HG02981 (cell line): ENCODE measurements around the gene GLIS1.

Experiments used
- ATAC-seq: cut with Tn5 transposase; IDR thresholded peaks from one replicate; pipeline ENCODE4 v1.9.1; 2021; ENCODE audit warnings: mild to moderate bottlenecking, moderate library complexity; ENCODE audit not compliant: unreplicated experiment

Gene GLIS1

DNA sequence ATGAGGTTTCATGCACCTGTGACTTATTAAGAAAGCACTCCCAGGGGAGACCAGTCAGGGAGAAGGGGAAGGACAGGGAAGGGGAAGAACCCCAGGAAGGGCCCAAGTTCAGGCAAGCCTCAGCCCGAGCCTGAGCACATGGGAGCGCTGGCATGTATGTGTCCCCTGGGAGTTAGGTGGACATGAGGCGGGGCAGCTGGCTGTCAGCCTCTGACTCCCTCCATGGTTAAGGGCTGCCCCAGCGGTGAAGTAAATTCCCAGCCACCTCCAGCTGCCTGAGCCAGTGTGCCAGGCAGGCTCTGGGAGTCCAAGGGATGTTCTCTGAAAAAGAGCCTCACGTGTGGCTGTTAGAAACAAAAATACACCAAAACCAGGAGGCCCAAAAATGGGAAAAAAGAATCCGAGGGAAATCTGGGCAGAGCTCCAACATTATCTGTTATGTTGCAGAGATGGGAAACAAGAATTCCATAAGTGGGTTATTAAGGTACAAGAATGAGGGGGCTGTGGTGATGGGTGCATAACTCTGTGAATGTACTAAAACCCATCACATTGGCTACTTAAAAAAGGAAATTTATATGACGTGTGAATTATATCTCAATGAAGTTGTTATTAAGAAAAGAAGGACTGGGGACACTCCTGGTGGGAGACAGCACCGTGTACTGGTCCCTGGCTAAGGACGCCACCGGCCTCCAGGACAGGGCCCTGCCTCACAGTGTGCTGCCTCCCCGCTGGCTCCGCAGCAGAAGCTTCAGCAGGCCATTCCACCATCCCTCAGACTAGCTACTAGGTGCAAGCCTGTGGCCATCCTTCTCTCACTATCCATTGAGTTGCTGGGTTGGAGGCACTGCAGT is 261.1 kb downstream of the GLIS1 start:
- no peak for ATAC-seq

DNA sequence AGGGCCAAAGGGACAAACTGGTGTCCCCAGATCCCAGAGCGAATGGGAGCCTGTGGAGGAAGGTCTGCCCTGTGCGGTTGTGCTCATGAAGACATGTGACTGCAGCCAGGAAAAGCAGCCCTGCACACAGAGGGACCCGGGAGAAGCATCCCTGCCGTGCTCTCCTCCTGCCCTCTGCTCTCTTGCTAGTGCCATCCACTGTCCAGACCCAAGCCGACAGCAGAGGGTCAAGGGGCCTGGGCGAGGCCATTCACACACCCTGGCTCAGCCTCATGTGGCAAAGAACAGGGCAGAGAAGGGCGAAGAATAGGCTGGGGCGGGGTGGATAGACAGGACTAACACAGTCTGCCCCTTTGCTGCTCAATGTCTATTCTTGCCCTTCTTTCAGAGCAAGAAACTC is 262.4 kb downstream of the GLIS1 start:
- ATAC-seq: no peak

DNA sequence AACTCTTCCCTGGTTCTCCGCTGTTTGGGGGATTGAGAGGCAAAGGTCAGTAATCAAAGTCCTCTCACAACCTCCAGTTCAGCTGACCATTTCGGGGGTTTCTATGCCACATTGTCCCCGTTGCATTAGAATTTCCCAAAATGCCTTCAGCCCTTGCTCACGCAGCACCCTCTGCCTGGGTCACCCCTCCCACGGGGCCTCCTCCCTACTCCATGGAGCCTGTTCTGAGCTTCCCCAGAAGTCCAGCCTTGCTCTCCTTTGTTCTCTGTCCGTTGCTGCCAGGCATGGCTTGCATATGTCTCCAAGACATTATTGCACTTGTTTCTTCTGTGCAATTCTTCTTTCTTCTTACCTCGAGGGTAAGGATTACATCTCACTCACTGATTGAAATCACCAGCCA is 263.3 kb downstream of the GLIS1 start:
- no peak for ATAC-seq

DNA sequence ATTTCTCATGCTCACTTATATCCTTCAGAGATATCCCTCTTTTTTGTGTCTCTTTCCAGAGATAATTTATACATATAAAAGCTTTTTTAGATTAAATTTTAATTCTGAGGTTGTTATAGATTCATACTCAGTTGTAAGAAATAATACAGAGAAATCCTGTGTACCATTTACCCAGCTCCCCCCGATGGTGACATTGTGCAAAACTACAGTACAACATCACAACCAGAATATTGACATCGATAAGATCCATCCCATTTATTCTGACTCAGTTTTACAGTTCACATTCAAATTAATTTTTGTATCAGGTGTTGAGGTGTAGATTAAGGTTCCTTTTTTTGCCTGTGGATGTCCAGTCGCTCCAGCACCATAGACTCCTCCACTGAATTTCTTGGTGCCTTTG is 265.5 kb downstream of the GLIS1 start:
- ATAC-seq: no peak

DNA sequence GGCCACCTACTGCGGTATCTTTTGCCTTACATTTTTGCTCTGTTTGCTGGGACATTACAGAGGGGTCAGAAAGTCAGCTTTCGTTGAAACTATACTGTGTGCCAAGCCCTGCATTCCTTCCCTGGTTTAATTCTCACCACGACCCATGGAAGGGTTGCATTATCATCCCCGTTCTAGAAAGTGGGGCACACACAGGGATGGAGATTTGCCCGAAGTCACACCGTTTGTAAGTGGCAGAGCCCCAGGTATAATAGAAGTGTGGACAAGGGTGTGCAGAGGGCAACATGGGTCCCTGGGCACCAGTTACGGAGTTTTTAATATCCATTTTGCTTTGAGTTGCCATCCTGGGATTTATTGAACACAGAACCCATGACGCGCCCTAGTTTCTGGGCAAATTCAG is 268.0 kb downstream of the GLIS1 start:
- no peak for ATAC-seq

DNA sequence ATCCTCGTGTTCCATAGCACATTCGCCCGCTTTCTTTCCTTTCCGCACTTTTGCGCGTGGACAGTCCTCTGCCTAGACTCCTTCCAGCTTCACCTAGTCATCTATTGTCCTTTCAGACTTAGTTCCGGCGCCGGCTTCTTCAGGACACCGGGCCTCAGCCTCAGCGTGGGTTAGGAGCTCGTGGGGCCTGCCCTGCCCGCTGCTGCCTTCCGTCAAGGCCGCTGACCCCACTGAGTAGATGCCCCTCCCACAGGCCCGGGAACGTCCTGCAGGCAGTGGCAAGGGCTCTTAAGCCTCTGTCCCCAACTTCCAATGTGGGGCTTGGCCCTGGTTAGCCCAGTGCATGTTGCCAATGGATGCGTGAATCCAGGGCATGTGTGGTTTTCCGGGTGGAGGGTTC is 268.4 kb downstream of the GLIS1 start:
- ATAC-seq: no peak

DNA sequence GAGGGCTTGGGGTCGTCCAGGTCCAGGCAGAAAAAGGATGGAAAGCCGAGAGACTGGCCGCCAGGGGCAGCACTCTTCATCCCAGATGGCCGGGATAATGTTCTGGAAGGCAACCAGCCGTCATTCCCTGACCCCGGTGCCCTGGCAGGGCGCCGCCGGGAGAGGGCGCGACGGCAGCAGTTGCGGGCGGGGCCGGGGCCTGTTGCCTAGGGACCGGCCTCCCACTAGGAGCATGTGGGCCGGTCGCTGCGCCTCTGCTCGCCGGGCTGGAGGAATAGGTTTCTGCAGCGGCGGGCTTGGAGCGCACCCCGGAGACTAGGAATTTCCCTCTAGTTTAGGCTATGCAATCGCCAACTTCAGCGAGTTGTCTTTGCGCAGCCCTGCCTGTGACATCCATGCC is 268.8 kb downstream of the GLIS1 start:
- no peak for ATAC-seq

DNA sequence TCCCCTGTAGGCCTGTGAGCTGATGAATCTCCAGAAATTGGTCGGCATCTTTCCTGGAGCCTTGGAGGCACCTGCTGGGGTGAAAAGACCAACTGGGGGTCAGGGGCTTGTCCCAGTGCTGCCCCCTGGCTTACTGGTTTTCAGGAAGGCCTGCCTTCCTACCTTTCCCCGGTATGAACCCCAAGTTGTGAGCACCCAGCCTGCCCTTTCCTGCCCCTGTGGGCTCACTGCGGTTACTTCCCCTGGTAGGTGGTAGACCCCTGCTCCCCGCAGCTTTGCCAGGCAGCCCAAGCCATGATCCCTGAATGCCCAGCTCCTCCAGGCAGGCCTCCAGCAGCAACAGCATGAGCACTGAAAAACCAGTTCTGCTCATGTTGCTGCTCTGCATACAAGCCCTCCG is 269.6 kb downstream of the GLIS1 start:
- no peak for ATAC-seq

DNA sequence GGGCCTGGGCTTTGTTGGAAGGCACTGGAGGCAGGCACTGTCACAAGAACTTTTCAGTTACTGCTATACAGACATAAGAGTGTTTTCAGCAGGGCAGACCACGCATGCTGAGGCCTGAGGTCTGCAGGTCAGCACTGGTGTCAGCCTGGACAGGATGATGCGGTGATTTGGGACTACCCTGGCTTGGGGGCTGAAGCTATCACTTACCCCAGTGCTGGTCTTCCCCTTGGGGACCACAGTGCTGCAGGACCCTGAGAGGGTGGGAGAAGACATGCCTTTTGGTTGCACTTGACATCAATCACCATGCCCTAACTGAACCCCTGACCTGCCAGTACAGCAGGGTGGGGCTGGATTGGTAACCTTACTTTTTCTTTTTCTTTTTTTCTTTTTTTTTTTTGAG is 270.6 kb downstream of the GLIS1 start:
- ATAC-seq: no peak

DNA sequence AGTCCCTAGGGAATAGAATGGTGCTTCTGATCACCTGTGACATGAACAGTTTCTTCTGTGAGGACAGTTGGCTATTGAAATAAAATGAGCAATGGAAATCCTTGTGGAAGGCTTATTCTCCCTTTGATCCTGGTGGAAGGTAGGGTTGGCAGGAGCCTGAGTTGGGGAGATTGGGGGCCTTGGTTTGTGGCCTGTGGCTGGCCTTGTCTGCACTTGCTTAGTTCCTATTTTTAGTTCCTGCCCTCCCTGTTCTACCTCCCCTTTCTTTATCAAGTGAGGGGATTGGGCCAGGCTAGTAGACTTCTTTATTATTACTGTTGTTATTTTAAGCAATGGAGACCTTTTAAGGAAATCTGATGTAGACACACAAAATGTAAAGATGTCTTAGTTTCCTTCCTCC is 271.6 kb downstream of the GLIS1 start:
- ATAC-seq: no peak

DNA sequence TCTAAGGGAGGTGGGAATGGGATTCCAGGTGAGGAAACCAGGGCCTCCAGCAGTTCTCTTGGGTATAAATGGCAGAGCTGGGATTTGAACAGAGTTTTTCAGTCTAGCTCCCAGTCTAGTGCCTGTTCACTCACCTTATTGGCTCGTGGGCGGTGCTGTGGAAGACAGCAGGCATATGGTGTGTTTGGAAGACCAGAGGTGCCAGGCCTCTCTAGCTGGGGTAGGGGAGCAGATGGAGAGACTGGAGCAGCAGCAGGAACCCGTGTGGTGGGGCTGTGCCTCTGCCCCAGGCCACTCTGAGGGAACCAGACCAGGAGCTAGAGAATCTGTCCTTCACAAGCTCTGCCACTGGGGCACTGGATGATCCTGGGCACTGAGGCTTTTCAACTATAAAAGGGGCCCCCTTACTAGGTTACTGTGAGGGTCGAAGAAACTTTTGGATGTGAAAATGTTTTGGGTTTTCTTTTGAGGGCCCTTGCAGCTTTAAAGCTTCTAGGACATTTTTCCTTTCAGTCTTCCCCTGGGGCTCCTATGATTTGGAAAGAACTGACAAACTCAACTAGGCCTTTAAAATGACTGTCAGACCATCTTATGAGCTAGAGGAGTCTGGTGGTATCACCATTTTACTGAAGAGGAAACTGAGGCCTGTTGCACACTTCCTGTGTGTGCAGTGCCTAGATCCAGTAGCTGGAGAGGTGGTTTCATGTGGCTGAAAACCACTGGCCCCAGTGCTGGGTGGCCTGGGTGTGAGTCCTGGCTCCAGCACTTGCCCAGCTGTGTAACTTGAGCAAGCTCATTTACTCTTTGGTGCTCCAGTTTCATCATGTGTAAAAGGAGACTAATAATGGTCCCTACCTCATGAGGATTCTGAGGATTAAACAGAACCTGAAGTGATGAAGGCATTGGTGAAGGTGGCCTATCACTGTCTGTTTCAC is 273.7 kb downstream of the GLIS1 start:
- no peak for ATAC-seq

DNA sequence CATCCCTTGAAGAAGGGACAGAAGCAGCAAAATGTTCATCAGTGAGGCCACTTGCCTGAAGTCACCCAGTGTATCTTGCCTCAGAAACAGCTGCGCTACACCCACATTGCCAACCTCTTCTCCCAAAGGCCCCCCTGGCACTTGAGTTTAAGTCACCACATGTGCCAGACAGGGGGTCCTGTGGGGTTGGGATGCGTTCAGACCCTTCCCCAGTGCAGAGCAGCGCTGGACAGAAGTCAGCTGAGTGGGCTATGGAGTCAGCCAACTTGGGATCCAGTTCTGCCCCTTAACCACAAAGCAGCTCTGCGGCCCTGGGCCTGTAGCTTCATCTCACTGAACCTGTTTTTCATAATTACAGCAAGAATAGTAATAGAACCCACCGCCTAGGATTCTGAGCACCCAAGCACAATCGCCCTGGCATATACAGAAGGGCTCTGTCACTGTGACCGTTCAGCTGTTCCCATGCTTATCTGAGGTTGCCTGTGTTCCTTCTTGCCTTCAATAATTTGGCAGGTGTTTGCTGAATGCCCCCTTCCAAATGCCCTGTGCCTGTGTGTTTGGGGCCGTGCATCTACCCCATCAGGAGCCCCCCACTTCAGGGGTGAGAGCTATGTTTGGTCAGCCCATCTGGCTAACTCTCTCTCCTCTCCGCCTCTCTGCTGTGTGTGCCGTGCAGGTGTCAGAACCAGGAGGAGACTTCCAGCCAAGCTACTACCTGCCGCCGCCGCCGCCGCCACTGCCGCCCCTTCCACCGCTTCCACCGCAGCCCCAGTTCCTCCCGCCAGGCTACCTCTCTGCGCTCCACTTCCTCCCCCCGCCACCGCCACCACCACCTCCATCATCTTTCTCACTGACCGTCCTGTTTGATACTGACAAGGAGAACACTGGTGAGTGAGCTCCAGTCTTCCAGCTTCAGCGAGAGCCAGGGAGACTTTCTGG is 274.7 kb downstream of the GLIS1 start:
- ATAC-seq: no peak

DNA sequence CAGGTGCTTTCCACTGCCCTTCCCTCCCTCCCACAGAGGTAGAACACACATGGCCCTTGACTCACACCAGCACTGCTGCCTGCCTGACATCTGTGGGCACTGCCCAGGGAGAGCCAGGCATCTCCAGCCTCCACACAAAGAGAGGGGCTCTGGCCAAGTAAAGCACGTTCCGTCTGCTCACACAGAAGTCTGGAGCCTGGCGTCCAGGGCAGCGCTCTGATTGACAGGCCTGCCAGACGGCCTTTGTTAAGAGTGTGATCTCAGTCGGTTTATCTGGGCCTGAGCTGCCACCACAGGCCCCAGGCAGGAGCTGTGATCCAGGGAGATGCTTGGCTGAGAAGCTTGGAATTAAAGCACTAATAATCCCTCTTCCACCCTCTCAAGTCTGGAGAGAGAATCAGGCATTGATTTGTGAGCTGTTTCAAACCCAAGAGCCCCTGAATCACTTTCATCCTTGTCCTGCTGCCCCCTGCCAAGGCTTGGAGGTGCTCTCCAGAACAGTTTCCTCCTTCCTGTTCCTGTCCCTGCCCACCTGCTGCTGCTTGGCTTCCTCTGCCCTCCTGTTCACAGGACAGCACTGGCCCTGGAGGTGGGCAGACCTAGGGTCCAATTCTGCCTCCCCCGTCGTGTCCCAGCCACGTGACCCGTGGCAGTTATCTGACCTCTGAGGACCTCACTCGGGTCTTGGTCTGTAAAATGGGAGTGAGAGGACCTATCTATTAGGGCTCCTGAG is 276.0 kb downstream of the GLIS1 start:
- no peak for ATAC-seq

DNA sequence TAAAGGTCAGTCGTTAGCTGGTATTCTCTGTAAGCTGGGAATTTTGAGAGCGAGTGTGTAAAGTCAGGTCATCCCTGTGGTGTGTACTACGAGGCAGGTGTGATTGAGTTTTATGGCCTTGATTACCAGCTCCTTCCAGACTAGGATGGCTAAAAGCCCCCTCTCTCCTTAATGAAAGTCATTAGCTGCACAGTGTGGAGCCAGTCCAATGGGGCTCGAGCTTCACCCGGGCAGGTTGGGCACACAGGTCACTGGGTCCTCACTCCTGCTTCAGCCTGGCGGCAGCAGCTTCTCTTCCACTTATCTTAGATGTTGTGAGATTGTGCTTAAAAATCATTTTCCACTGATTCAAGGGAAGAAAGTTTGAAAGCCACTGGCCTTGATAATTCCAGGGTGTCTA is 276.8 kb downstream of the GLIS1 start:
- no peak for ATAC-seq

DNA sequence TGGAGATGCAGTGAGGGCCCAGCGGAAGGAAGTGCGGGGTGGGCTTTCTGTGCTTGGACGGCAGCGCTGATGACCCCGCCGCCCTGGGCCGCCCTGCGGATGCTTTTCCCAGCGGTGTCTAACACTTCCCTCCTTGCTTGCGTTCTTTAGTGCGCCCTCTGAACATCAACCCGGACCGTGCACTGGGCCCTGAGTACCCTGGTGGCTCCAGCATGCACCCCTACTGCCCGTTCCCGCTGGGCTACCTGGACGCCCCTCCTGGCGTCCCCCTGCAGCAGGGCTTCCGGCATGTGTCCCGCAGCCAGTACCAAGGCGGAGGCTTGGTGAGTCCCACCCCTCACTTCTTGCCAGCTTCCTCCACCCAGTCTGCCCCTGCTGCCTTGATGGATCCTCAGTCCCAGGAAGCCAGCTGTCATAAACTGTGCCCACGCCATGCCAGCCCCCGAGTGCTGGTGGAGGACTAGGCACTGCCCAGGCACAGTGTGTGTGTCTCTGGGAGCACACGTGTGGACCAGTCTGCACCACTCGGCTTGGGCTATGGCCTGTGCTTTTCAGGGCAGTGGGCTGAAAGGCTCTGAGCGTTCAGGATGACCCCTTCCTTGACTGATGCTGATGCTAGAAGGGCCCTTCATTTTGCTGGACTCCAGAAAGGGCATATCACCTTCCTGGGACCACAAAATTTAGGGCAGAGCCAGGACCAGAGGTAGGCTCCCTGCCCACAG is 277.5 kb downstream of the GLIS1 start:
- ATAC-seq: no peak

DNA sequence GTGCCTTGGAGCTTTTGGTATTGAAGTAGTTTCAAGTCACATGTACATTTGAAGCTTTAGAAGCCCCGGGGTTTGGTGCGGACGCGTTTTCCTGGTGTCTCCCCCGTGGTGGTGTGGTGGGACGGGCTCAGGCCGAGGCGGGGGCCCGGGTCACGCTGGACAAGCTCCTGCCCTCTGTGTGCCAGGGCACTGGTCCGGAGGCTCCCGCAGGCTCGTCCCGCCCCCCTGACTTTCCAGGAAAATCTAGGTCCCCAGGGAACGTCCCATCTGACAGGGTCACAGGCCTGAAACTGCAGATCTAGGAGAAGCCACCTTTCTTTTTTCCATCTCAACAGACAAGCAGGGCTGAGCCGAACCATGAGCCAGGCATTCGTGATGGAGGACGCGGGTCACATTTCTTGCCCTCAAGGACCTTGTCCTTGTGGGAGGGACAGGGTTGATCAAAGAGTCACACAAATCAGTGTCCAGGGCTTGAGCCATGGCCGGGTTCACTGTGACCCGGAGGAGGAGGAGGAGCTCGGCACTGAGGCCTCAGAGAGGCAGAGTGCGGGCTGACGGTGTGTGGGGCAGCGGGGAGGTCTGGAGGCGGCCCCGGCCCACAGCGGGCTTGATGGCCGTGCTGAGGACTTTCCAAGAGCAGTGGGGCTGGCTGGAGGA is 278.2 kb downstream of the GLIS1 start:
- ATAC-seq: no peak

DNA sequence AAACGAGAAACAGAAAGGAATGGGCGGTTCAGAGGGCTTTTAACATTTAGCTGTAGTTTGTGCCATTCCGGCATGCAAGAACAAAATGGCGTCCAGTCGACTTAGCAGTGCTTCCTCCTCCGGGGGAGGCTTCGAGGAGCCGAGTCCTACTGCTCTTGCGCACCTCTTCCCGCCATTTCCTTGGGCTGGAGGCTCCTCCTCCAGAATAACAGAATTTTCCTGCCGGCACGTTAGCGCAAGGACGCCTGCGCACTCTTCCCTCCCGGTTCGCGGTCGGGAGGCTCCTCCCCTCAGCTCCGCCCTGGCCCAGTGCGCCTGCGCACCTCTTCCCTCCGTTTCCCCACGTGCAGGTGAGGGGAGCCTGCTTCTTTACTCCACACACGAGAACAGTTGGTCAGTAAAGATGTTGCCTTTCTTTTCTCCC is 278.7 kb downstream of the GLIS1 start:
- ATAC-seq: no peak

DNA sequence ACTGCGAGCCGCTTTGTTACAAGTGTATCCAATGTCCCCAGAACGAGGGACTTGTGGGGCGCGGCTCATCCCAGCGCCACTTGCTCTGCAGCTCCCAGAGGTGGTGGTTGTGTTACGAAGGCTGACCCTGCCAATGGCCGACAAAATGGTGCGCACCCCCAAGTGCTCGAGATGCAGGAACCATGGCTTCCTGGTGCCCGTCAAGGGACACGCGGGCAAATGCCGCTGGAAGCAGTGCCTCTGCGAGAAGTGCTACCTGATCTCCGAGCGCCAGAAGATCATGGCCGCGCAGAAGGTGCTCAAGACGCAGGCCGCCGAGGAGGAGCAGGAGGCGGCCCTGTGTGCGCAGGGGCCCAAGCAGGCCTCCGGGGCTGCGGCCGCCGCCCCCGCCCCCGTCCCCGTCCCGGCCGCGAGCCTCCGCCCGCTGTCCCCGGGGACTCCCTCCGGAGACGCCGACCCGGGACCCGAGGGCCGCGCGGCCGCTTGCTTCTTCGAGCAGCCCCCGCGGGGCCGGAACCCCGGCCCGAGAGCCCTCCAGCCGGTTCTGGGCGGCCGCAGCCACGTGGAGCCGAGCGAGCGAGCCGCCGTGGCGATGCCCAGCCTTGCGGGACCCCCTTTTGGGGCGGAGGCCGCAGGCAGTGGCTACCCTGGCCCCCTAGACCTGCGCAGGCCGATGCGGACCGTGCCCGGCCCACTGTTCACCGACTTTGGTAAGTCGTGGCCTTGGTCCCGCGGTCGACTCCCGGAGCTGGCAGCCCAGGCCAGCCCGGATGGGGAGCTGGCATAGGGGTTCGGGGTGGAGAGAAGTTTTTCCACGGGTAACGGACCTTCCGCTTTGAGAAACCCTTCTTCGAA is 279.4 kb downstream of the GLIS1 start, which contains the start of gene DMRTB1:
Gene DMRTB1 (plus strand): TSS at position 79 of the 855 bp plus-strand sequence. CDS start 55 bp downstream, at position 134.
- ATAC-seq: no peak
